ENCODE data around the gene CEP131.

The CEP131 gene

DNA sequence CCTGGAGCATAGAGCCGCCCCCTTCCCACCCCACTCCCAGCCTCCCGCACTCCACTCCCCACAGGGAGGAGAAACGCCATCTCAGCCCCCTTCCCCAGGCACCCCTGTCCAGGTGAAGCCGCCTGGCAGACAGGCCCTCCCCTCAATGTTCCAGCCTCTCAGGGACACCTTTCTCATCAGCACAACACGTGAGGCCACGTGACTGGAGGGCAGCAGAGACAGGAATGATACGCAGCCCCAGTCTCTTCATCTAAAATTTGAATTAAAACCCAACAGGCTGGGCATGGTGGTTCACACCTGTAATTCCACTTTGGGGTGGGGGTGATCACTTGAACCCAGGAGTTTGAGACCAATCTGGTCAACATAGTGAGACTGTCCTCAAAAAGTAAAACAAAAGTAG, 36.6 kb downstream of the CEP131 start:
- Histone ChIP-seq H3K9me2 (replicated peaks; ENCODE audit: insufficient read depth, low read length) (no peaks in the 10 kb centered on the region), H3K9ac (ENCODE audit: low read length) (no peak overlapping the region), H3K27me3 (replicated peaks; ENCODE audit: insufficient read depth, low read length) (peaks cover 44% of the 10 kb centered on the region), H3K79me2 (ENCODE audit: low read length) (no peaks in the 10 kb centered on the region), H3K36me3 (replicated peaks; ENCODE audit: insufficient read depth, low read length) (no peaks in the 10 kb centered on the region), H3K4me1 (ENCODE audit: low read length) (no peaks in the 10 kb centered on the region), H4K20me1 (ENCODE audit: insufficient read depth, low read length) (no peaks in the 10 kb centered on the region), H2AFZ (ENCODE audit: low read length) (no peak overlapping the region), H3K27ac (ENCODE audit: low read length) (no peak overlapping the region), H3K4me3 (ENCODE audit: low read length) (no peak overlapping the region), H3K9me3 (replicated peaks; ENCODE audit: insufficient read depth, low read length) (no peaks in the 10 kb centered on the region), H3F3A (ENCODE audit: insufficient read depth, low read length) (no peaks in the 10 kb centered on the region), H3K4me2 (ENCODE audit: low read depth, low read length) (no peak overlapping the region)
- DNase-seq = no peak
- TF ChIP-seq EZH2 (optimal IDR thresholded peaks at IDR 0.05; ENCODE audit: low read depth, low read length) (no peak), EZH2phosphoT487 (IDR thresholded peaks at IDR 0.05; ENCODE audit: low read length) (no peak)
- TF ChIP-seq, protein P1, sequence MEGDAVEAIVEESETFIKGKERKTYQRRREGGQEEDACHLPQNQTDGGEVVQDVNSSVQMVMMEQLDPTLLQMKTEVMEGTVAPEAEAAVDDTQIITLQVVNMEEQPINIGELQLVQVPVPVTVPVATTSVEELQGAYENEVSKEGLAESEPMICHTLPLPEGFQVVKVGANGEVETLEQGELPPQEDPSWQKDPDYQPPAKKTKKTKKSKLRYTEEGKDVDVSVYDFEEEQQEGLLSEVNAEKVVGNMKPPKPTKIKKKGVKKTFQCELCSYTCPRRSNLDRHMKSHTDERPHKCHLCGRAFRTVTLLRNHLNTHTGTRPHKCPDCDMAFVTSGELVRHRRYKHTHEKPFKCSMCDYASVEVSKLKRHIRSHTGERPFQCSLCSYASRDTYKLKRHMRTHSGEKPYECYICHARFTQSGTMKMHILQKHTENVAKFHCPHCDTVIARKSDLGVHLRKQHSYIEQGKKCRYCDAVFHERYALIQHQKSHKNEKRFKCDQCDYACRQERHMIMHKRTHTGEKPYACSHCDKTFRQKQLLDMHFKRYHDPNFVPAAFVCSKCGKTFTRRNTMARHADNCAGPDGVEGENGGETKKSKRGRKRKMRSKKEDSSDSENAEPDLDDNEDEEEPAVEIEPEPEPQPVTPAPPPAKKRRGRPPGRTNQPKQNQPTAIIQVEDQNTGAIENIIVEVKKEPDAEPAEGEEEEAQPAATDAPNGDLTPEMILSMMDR (IDR thresholded peaks at IDR 0.05; ENCODE audit: low read length) = no peak

DNA sequence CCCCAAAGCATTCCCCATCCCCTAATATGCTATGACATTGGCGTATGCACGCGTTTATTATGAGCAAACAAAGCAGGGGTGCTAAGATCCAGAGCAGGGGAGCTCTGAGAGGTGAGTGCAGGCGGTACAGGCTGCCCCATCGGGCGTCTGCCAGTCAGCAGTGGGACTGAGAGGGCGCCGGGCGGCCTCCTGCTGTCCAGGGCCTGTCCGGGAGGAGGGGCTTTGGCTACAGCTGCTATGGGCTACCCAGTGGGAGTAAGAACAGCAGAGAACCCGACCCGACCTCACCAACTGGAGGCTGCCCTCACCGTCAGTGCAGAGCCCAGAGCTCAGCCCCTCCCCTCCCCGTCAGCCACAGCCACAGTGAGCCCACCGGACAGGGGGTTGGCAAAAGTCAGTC, 38.2 kb downstream of the CEP131 start:
- no peaks in the 10 kb centered on the region for H3K79me2 ChIP-seq (ENCODE audit: low read length)
- H2AFZ ChIP-seq (ENCODE audit: low read length) = no peak overlapping the region
- H3K9me3 ChIP-seq (replicated peaks; ENCODE audit: insufficient read depth, low read length) = no peaks in the 10 kb centered on the region
- DNase-seq = no peak
- no peak overlapping the region for H3K27ac ChIP-seq (ENCODE audit: low read length)
- no peaks in the 10 kb centered on the region for H3F3A ChIP-seq (ENCODE audit: insufficient read depth, low read length)
- H4K20me1 ChIP-seq (ENCODE audit: insufficient read depth, low read length) = no peaks in the 10 kb centered on the region
- no peak overlapping the region for H3K4me2 ChIP-seq (ENCODE audit: low read depth, low read length)
- H3K9me2 ChIP-seq (replicated peaks; ENCODE audit: insufficient read depth, low read length) = no peaks in the 10 kb centered on the region
- H3K27me3 ChIP-seq (replicated peaks; ENCODE audit: insufficient read depth, low read length) = peaks cover 60% of the 10 kb centered on the region
- no peak overlapping the region for H3K4me3 ChIP-seq (ENCODE audit: low read length)
- H3K4me1 ChIP-seq (ENCODE audit: low read length) = no peaks in the 10 kb centered on the region
- no peaks in the 10 kb centered on the region for H3K36me3 ChIP-seq (replicated peaks; ENCODE audit: insufficient read depth, low read length)
- TF ChIP-seq EZH2phosphoT487 (IDR thresholded peaks at IDR 0.05; ENCODE audit: low read length) (no peak), EZH2 (optimal IDR thresholded peaks at IDR 0.05; ENCODE audit: low read depth, low read length) (no peak)
- TF ChIP-seq, protein P1 (IDR thresholded peaks at IDR 0.05; ENCODE audit: low read length) = no peak
- no peak overlapping the region for H3K9ac ChIP-seq (ENCODE audit: low read length)

DNA sequence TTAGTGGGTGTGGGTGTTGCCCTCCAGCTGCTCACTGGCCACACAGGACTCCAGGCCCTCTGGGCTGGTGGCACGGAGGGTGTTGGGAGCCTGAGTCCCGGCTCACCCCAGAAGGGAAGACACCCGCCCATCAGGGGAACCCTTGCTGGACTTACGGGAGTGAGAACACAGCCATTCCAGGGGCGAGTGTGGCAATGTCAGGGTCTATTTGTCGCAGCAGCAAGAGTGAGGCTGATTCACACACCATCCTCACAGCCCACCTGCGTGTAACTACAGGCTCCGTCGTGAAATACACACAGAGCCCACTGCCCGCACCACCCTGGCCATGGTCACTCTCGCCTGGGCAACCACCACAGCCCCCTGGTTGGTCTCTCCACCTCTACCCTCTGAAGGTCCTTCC, 39.0 kb downstream of the CEP131 start:
- H4K20me1 ChIP-seq (ENCODE audit: insufficient read depth, low read length) = no peaks in the 10 kb centered on the region
- no peaks in the 10 kb centered on the region for H3K9me3 ChIP-seq (replicated peaks; ENCODE audit: insufficient read depth, low read length)
- H3K4me1 ChIP-seq (ENCODE audit: low read length) = no peaks in the 10 kb centered on the region
- H3K9me2 ChIP-seq (replicated peaks; ENCODE audit: insufficient read depth, low read length) = no peaks in the 10 kb centered on the region
- no peak overlapping the region for H3K4me2 ChIP-seq (ENCODE audit: low read depth, low read length)
- no peak overlapping the region for H2AFZ ChIP-seq (ENCODE audit: low read length)
- no peaks in the 10 kb centered on the region for H3K36me3 ChIP-seq (replicated peaks; ENCODE audit: insufficient read depth, low read length)
- no peak overlapping the region for H3K9ac ChIP-seq (ENCODE audit: low read length)
- no peak for DNase-seq
- H3K27ac ChIP-seq (ENCODE audit: low read length) = no peak overlapping the region
- H3F3A ChIP-seq (ENCODE audit: insufficient read depth, low read length) = no peaks in the 10 kb centered on the region
- no peaks in the 10 kb centered on the region for H3K79me2 ChIP-seq (ENCODE audit: low read length)
- TF ChIP-seq, protein P1 (IDR thresholded peaks at IDR 0.05; ENCODE audit: low read length) = no peak
- TF ChIP-seq EZH2 (optimal IDR thresholded peaks at IDR 0.05; ENCODE audit: low read depth, low read length) = no peak
- peaks cover 67% of the 10 kb centered on the region for H3K27me3 ChIP-seq (replicated peaks; ENCODE audit: insufficient read depth, low read length)
- no peak overlapping the region for H3K4me3 ChIP-seq (ENCODE audit: low read length)
